HEK293T (cell line): ENCODE results near the gene DTD1.

Experiments
- ARNT ChIP-seq: fragments of 450-650 bp; IDR thresholded peaks from 2 replicates; pipeline ENCODE4 v1.6.1; 2017; ENCODE audit warnings: mild to moderate bottlenecking
- BHLHE40 ChIP-seq: fragments of 450-650 bp; IDR thresholded peaks from 2 replicates; pipeline ENCODE4 v1.6.1; 2016; ENCODE audit warnings: mild to moderate bottlenecking, moderate library complexity, borderline replicate concordance
- HDGF ChIP-seq: fragments of 450-650 bp; IDR thresholded peaks from 2 replicates; pipeline ENCODE4 v1.6.1; 2017; ENCODE audit warnings: antibody characterized with exemption, borderline replicate concordance
- SP1 ChIP-seq: fragments of 450-650 bp; IDR thresholded peaks from 2 replicates; pipeline ENCODE4 v1.6.1; 2017
- SUZ12 ChIP-seq: fragments of 450-650 bp; IDR thresholded peaks from 2 replicates; pipeline ENCODE4 v1.6.1; 2016; ENCODE audit warnings: mild to moderate bottlenecking
- TARDBP ChIP-seq: fragments of 450-650 bp; IDR thresholded peaks from 2 replicates; pipeline ENCODE4 v1.6.1; 2016
- ZNF384 ChIP-seq: fragments of 450-650 bp; IDR thresholded peaks from 2 replicates; pipeline ENCODE4 v1.6.1; 2016
- TF ChIP-seq, protein P1 (sequence below): fragments of 450-650 bp; IDR thresholded peaks from 2 replicates; pipeline ENCODE4 v1.6.1; 2016

DNA sequence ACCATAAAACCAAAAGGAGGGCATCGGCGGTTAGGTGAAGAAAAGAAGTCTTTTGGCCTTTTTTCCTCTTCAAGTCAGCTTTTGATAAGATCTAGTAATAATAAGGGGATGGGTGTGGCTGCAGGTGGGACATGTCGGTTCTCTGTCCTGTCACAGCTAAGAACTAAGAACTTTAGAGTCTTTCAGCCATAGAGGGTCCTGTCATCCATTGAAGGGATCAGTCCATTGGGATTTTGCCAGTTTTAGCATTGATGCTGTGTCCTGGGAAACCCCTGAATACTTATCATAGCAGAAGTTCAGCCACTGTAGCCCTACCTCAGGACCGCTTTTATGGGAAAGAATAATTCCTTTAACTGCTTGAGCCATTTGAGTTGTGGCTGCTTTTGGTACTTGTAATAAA, 207.5 kb downstream of the DTD1 start:
- TF ChIP-seq BHLHE40 (no peak), ZNF384 (no peak), SP1 (no peak), ARNT (no peak), SUZ12 (no peak), TARDBP (no peak), HDGF (no peak)
- TF ChIP-seq, protein P1, sequence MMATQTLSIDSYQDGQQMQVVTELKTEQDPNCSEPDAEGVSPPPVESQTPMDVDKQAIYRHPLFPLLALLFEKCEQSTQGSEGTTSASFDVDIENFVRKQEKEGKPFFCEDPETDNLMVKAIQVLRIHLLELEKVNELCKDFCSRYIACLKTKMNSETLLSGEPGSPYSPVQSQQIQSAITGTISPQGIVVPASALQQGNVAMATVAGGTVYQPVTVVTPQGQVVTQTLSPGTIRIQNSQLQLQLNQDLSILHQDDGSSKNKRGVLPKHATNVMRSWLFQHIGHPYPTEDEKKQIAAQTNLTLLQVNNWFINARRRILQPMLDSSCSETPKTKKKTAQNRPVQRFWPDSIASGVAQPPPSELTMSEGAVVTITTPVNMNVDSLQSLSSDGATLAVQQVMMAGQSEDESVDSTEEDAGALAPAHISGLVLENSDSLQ = no peak
